ENCODE measurements around the gene GPR183. TPM values are rescaled to one million over a fixed set of nuclear protein-coding genes. Genes with fewer than 3 reads are reported as not detected.

GPR183 gene
- total and polyA plus RNA-seq, 3 experiments from 2014 or later: 61.5 to 232 (median 62.8) TPM

- Mint-ChIP-seq H3K4me3 (peak overlapping the region in 5 of 7 donors; percentile 47 to 76 (median 68)), H3K36me3 (peaks cover 15 to 63% (median 16%) of the 10 kb centered on the region in 3 donors), H3K9me3 (no peaks in the 10 kb centered on the region), H3K27ac (peak overlapping the region; percentile 96 to 100 (median 99)), H3K4me1 (peaks cover 91 to 100% (median 99%) of the 10 kb centered on the region in 3 donors), H3K27me3 (no peaks in the 10 kb centered on the region)
- CTCF ChIA-PET: interaction anchor here (0.9 to 4.5 kb wide), 15 partner anchors 10 to 177 kb away, joined by 3 to 44 read pairs (median 6); partner anchors contain the start of gene GPR183
- H3K36me3 ChIP-seq (ENCODE audit: insufficient read depth, low read length): no peaks in the 10 kb centered on the region
- H3K4me3 ChIP-seq (ENCODE audit: low read length): peak overlapping the region; percentile 1
- no peak overlapping the region for H3K27ac ChIP-seq (ENCODE audit: low read depth, low read length)
- no peaks in the 10 kb centered on the region for H3K27me3 ChIP-seq (ENCODE audit: insufficient read depth, low read length, poor library complexity, severe bottlenecking)
- H3K9me3 ChIP-seq (ENCODE audit: low read length): no peaks in the 10 kb centered on the region
- DNase-seq: no peak
- peaks cover 82% of the 10 kb centered on the region for H3K4me1 ChIP-seq (ENCODE audit: insufficient read depth, low read length)
- POLR2A ChIA-PET: interaction anchor here (0.8 to 2.5 kb wide), 6 partner anchors 14 to 84 kb away, joined by 3 to 11 read pairs (median 4); no protein-coding TSS in a partner anchor
Measured at GRCh38 chr13:99353246-99353600, 46.0 kb upstream of the GPR183 start.

GRCh38 chr13:99352351-99353245 is 45.4 kb upstream of the GPR183 start:
- H3K36me3 ChIP-seq (ENCODE audit: insufficient read depth, low read length): peaks cover 5% of the 10 kb centered on the region
- H3K27ac ChIP-seq (ENCODE audit: low read depth, low read length): peak overlapping the region; percentile 32
- POLR2A ChIA-PET: interaction anchor here (0.6 to 2.5 kb wide), 19 partner anchors 8 to 88 kb away, joined by 3 to 11 read pairs (median 4); partner anchors contain the start of gene GPR183
- Mint-ChIP-seq H3K9me3 (no peaks in the 10 kb centered on the region), H3K27me3 (no peaks in the 10 kb centered on the region), H3K36me3 (peaks cover 12 to 63% (median 18%) of the 10 kb centered on the region in 3 donors), H3K27ac (peak overlapping the region; percentile 96 to 100 (median 99)), H3K4me1 (peaks cover 91 to 100% (median 99%) of the 10 kb centered on the region in 3 donors), H3K4me3 (peak overlapping the region; percentile 47 to 86 (median 68))
- CTCF ChIA-PET: interaction anchor here (0.7 to 4.5 kb wide), 29 partner anchors 8 to 178 kb away, joined by 3 to 44 read pairs (median 5); partner anchors contain the start of genes GPR183 and UBAC2
- H3K27me3 ChIP-seq (ENCODE audit: insufficient read depth, low read length, poor library complexity, severe bottlenecking): no peaks in the 10 kb centered on the region
- peak in 1 of 5 donors; percentile 62 for DNase-seq
- H3K9me3 ChIP-seq (ENCODE audit: low read length): no peaks in the 10 kb centered on the region
- peaks cover 82% of the 10 kb centered on the region for H3K4me1 ChIP-seq (ENCODE audit: insufficient read depth, low read length)
- peak overlapping the region; percentile 5 for H3K4me3 ChIP-seq (ENCODE audit: low read length)

GRCh38 chr13:99351772-99352171 is 44.6 kb upstream of the GPR183 start:
- Histone ChIP-seq H3K27me3 (ENCODE audit: insufficient read depth, low read length, poor library complexity, severe bottlenecking) (no peaks in the 10 kb centered on the region), H3K4me1 (ENCODE audit: insufficient read depth, low read length) (peaks cover 77% of the 10 kb centered on the region), H3K4me3 (ENCODE audit: low read length) (peak overlapping the region; percentile 5), H3K27ac (ENCODE audit: low read depth, low read length) (peak overlapping the region; percentile 32), H3K36me3 (ENCODE audit: insufficient read depth, low read length) (peaks cover 6% of the 10 kb centered on the region), H3K9me3 (ENCODE audit: low read length) (no peaks in the 10 kb centered on the region)
- Mint-ChIP-seq H3K27me3 (no peaks in the 10 kb centered on the region), H3K9me3 (no peaks in the 10 kb centered on the region), H3K4me3 (peak overlapping the region; percentile 47 to 86 (median 68)), H3K27ac (peak overlapping the region; percentile 96 to 100 (median 99)), H3K36me3 (peaks cover 15 to 63% (median 20%) of the 10 kb centered on the region in 3 donors), H3K4me1 (peaks cover 91 to 100% (median 99%) of the 10 kb centered on the region in 3 donors)
- POLR2A ChIA-PET: interaction anchor here (0.6 to 2.5 kb wide), 19 partner anchors 9 to 88 kb away, joined by 3 to 11 read pairs (median 4); partner anchors contain the start of gene GPR183
- peak in 3 of 5 donors; percentile 67 to 74 (median 69) for DNase-seq
- CTCF ChIA-PET: interaction anchor here (0.9 to 4.5 kb wide), 25 partner anchors 8 to 177 kb away, joined by 3 to 44 read pairs (median 5); partner anchors contain the start of genes GPR183 and UBAC2

GRCh38 chr13:99350191-99350590 is 43.0 kb upstream of the GPR183 start:
- Mint-ChIP-seq H3K4me3 (peak overlapping the region in 1 of 7 donors; percentile 35), H3K9me3 (no peaks in the 10 kb centered on the region), H3K27ac (peak overlapping the region; percentile 82 to 100 (median 98)), H3K27me3 (peaks cover 0 to 1% of the 10 kb centered on the region in 2 donors), H3K36me3 (peaks cover 22 to 69% (median 27%) of the 10 kb centered on the region in 3 donors), H3K4me1 (peaks cover 90 to 100% (median 99%) of the 10 kb centered on the region in 3 donors)
- H3K4me3 ChIP-seq (ENCODE audit: low read length): no peak overlapping the region
- no peak for DNase-seq
- H3K9me3 ChIP-seq (ENCODE audit: low read length): no peaks in the 10 kb centered on the region
- H3K27me3 ChIP-seq (ENCODE audit: insufficient read depth, low read length, poor library complexity, severe bottlenecking): no peaks in the 10 kb centered on the region
- peaks cover 72% of the 10 kb centered on the region for H3K4me1 ChIP-seq (ENCODE audit: insufficient read depth, low read length)
- ChIA-PET CTCF (interaction anchor here (2.8 to 3.2 kb wide), 2 partner anchors 37 to 86 kb away, joined by 8 to 11 read pairs; no protein-coding TSS in a partner anchor), POLR2A (no interaction called here)
- peaks cover 8% of the 10 kb centered on the region for H3K36me3 ChIP-seq (ENCODE audit: insufficient read depth, low read length)
- no peak overlapping the region for H3K27ac ChIP-seq (ENCODE audit: low read depth, low read length)

DNA sequence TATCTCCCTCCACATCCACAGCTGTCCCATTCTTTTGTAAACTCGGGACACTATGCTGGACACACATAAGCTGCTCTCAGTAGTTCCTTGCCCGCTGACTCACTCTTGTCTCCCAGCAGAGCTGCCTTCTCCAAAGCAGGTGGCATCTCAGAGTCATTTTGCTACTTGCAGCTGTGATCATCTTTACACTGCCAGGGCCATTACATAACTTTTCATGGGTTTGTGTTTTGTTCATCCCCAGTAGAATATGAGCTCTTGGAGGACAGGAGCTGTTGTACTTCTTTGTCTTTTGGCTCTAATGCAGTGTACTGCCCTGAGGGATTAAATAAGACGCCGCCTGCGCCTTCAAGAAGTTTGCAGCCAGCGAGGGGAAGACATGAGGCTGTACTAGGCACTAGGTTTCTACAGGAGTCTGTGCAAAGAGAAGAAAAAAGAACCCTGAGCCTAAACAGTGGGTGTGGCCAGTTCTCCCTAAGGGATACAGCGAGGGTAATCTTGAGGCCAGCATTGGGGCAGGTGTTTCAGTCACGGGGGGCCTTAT is 40.8 kb upstream of the GPR183 start:
- H3K9me3 Mint-ChIP-seq: no peaks in the 10 kb centered on the region
- Histone ChIP-seq H3K4me1 (ENCODE audit: insufficient read depth, low read length) (peaks cover 64% of the 10 kb centered on the region), H3K36me3 (ENCODE audit: insufficient read depth, low read length) (peaks cover 21% of the 10 kb centered on the region), H3K27ac (ENCODE audit: low read depth, low read length) (no peak overlapping the region), H3K9me3 (ENCODE audit: low read length) (no peaks in the 10 kb centered on the region), H3K4me3 (ENCODE audit: low read length) (no peak overlapping the region), H3K27me3 (ENCODE audit: insufficient read depth, low read length, poor library complexity, severe bottlenecking) (no peaks in the 10 kb centered on the region)
- ChIA-PET CTCF (interaction anchor here (1.2 to 3.2 kb wide), 6 partner anchors 12 to 89 kb away, joined by 3 to 11 read pairs (median 8); no protein-coding TSS in a partner anchor), POLR2A (no interaction called here)
- no peak for DNase-seq
- peaks cover 17 to 83% (median 42%) of the 10 kb centered on the region in 3 donors for H3K36me3 Mint-ChIP-seq
- peak overlapping the region in 4 of 7 donors; percentile 17 to 57 (median 46) for H3K4me3 Mint-ChIP-seq
- H3K27me3 Mint-ChIP-seq: peaks cover 0 to 1% of the 10 kb centered on the region in 2 donors
- peak overlapping the region; percentile 84 to 99 (median 90) for H3K27ac Mint-ChIP-seq
- H3K4me1 Mint-ChIP-seq: peaks cover 87 to 99% (median 99%) of the 10 kb centered on the region in 3 donors

GRCh38 chr13:99347335-99347878 is 40.2 kb upstream of the GPR183 start:
- Histone ChIP-seq H3K27ac (ENCODE audit: low read depth, low read length) (no peak overlapping the region), H3K4me3 (ENCODE audit: low read length) (no peak overlapping the region), H3K36me3 (ENCODE audit: insufficient read depth, low read length) (peaks cover 22% of the 10 kb centered on the region), H3K9me3 (ENCODE audit: low read length) (no peaks in the 10 kb centered on the region), H3K27me3 (ENCODE audit: insufficient read depth, low read length, poor library complexity, severe bottlenecking) (no peaks in the 10 kb centered on the region), H3K4me1 (ENCODE audit: insufficient read depth, low read length) (peaks cover 58% of the 10 kb centered on the region)
- CTCF ChIA-PET: interaction anchor here (1.2 to 3.2 kb wide), 5 partner anchors 32 to 77 kb away, joined by 3 to 9 read pairs (median 8); no protein-coding TSS in a partner anchor
- DNase-seq: no peak
- POLR2A ChIA-PET: interaction anchor here (0.5 kb wide), 1 partner anchor 115 kb away, joined by 3 read pairs; no protein-coding TSS in a partner anchor
- peak overlapping the region in 6 of 7 donors; percentile 26 to 73 (median 54) for H3K4me3 Mint-ChIP-seq
- no peaks in the 10 kb centered on the region for H3K9me3 Mint-ChIP-seq
- peaks cover 0 to 1% of the 10 kb centered on the region in 2 donors for H3K27me3 Mint-ChIP-seq
- peak overlapping the region; percentile 84 to 99 (median 92) for H3K27ac Mint-ChIP-seq
- H3K36me3 Mint-ChIP-seq: peaks cover 20 to 83% (median 45%) of the 10 kb centered on the region in 3 donors
- peaks cover 84 to 98% (median 96%) of the 10 kb centered on the region in 3 donors for H3K4me1 Mint-ChIP-seq
